H1 (cell line): Measurements from ENCODE around the gene TAP2.

ENCODE experiments used
- CREB1 ChIP-seq: IDR thresholded peaks from 2 replicates; pipeline ENCODE4 v1.6.1; 2012; ENCODE audit warnings: inconsistent platforms
- CTCF ChIP-seq, 3 experiments: IDR thresholded peaks; 1 replicate in 2 of 3; 2 replicates in 1 of 3; pipeline versions ENCODE4 v1.5.1 to v1.6.1; 2011; ENCODE audit warnings: low read length in 3 of 3, mild to moderate bottlenecking in 3 of 3, inconsistent platforms in 2 of 3, low read depth in 1 of 3, moderate library complexity in 1 of 3; ENCODE audit not compliant: insufficient read depth in 1 of 3; ENCODE audit errors: control extremely low read depth in 1 of 3
- EP300 ChIP-seq, 2 experiments: IDR thresholded peaks; 1 replicate in 1 of 2; 2 replicates in 1 of 2; pipeline ENCODE4 v1.6.1; 2011 to 2012; ENCODE audit warnings: low read depth in 2 of 2, low read length in 2 of 2, mild to moderate bottlenecking in 2 of 2, borderline replicate concordance in 1 of 2, inconsistent platforms in 1 of 2, moderate library complexity in 1 of 2
- JUND ChIP-seq: IDR thresholded peaks from 2 replicates; pipeline ENCODE4 v1.6.1; 2011; ENCODE audit warnings: mild to moderate bottlenecking, improper control_type of control experiment, low read length
- MAFK ChIP-seq: IDR thresholded peaks from 2 replicates; pipeline ENCODE4 v1.6.1; 2012; ENCODE audit warnings: low read depth, mild to moderate bottlenecking, improper control_type of control experiment, low read length
- YY1 ChIP-seq: IDR thresholded peaks from 2 replicates; pipeline ENCODE4 v1.6.1; 2011; ENCODE audit warnings: low read depth, mild to moderate bottlenecking, low read length
- ZNF274 ChIP-seq: IDR thresholded peaks from 2 replicates; pipeline ENCODE4 v1.7.0; 2012; ENCODE audit warnings: low read length, borderline replicate concordance; ENCODE audit errors: extremely low read depth

GRCh38 chr6:32852844-32853540 is 14.5 kb upstream of the TAP2 start:
- TF ChIP-seq EP300 (IDR thresholded peaks at IDR 0.05; ENCODE audit: borderline replicate concordance in 1 of 2, low read depth in 2 of 2, low read length in 2 of 2) (no peak), MAFK (no peak), ZNF274 (no peak), YY1 (no peak), CREB1 (no peak), CTCF (IDR thresholded peaks at IDR 0.05; ENCODE audit: control extremely low read depth in 1 of 3, insufficient read depth in 1 of 3, low read depth in 1 of 3, low read length in 3 of 3) (no peak), JUND (no peak)
